Heart left ventricle (tissue), 16 donors: ENCODE data around the gene RIOX2. TPM values are rescaled to one million over a fixed set of nuclear protein-coding genes. Genes with fewer than 3 reads are reported as not detected.

ENCODE experiments used
- ATAC-seq, 4 donors: fragments of 200-7000 bp; cut with Tn5 transposase; one replicate each; pipeline ENCODE4 v1.9.1; 2020 to 2022; ENCODE audit warnings: moderate library complexity in 4 of 4, mild to moderate bottlenecking in 3 of 4, moderate number of reproducible peaks in 1 of 4
- DNase-seq, 5 donors: peaks; one replicate each; pipeline ENCODE4 v3.0.0-alpha.2; 2020
- H3K27ac ChIP-seq, 12 donors: fragments of 200-600 bp; sonication (generic) in 4 of 12; one replicate each; pipeline versions ENCODE4 v1.5.0 to v1.8.0; 2016 to 2022; ENCODE audit warnings: mild to moderate bottlenecking in 2 of 12
- H3K27me3 ChIP-seq, 9 donors: fragments of 200-600 bp; sonication (generic) in 2 of 9; one replicate each; pipeline versions ENCODE4 v1.5.1 to v1.8.0; 2016 to 2022; ENCODE audit warnings: mild to moderate bottlenecking in 3 of 9
- H3K36me3 ChIP-seq, 9 donors: fragments of 200-600 bp; sonication (generic) in 2 of 9; one replicate each; pipeline versions ENCODE4 v1.5.0 to v1.8.0; 2018 to 2022; ENCODE audit warnings: mild to moderate bottlenecking in 2 of 9
- H3K4me1 ChIP-seq, 12 donors: fragments of 200-600 bp; sonication (generic) in 4 of 12; one replicate each; pipeline versions ENCODE4 v1.5.0 to v1.8.0; 2016 to 2022; ENCODE audit warnings: mild to moderate bottlenecking in 3 of 12
- H3K4me3 ChIP-seq, 12 donors: fragments of 200-600 bp; sonication (generic) in 4 of 12; one replicate each; pipeline versions ENCODE4 v1.5.0 to v1.8.0; 2017 to 2022; ENCODE audit warnings: mild to moderate bottlenecking in 9 of 12, moderate library complexity in 4 of 12
- H3K9me3 ChIP-seq, 12 donors: fragments of 200-600 bp; sonication (generic) in 4 of 12; one replicate each; pipeline versions ENCODE4 v1.5.0 to v1.8.0; 2016 to 2022; ENCODE audit warnings: mild to moderate bottlenecking in 1 of 12
- POLR2A ChIP-seq, 2 donors: fragments of 450-650 bp; IDR thresholded peaks; one replicate each; pipeline ENCODE4 v1.6.1; 2017; ENCODE audit warnings: antibody characterized with exemption in 2 of 2, mild to moderate bottlenecking in 2 of 2, moderate library complexity in 2 of 2
- WGBS, 4 donors: extraction: QIAGEN DNeasy Blood & Tissue Kit in 2 of 4; methylation state at CpG; one replicate each; pipeline versions ENCODE4 v1.1.5 to v1.1.7; 2013 to 2018; 5-methylcytosine and 5-hydroxymethylcytosine counted together
- intact Hi-C, 10 donors: fragments of 100-400 bp; cut with DNase I; formaldehyde crosslinking; loops; one replicate each; pipeline versions ENCODE4 v1.11.1 to v1.14.2; 2022
- polyA plus RNA-seq, 2 donors: library from polyadenylated mRNA; stranded (reverse); fragments of 200-250 nt; gene quantifications; one replicate each; pipeline ENCODE4 v1.2.3, GENCODE V29; 2013
- total RNA-seq, 9 donors: library from RNA; depleted of rRNA in 2 of 9; stranded (reverse); fragments of >200 nt in 2 of 9; fragmentation: NEBNext Ultra II Directional in 3 of 9; extraction: Animal tissue kit (Norgen Biotek cat#: 25700) in 3 of 9; gene quantifications; one replicate each; pipeline versions ENCODE4 v1.1.0 to v1.2.4, GENCODE V29; 2016 to 2023
- TF ChIP-seq, protein P1 (sequence below), 12 donors: fragments of 200-600 bp; sonication (generic) in 4 of 12; IDR thresholded peaks; one replicate each; pipeline versions ENCODE4 v1.5.0 to v1.8.0; 2018 to 2022; ENCODE audit warnings: antibody characterized with exemption in 12 of 12, mild to moderate bottlenecking in 5 of 12
- donor health status: ischemic (EF 13 %, LVEDD 7.1; RV severe dilation, severe dysfunction).
- donor health status: healthy with polysubstance abuse.
- donor health status: DM: no; HTN: yes; CAD: no.
- donor health status: DM: no; HTN: no; CAD: no.
- donor health status: ischemic (EF 25% LVEDD 6.9; RV normal size, moderate dysfunction).
- donor health status: ischemic (EF 25% LVEDD 5.7; RV mildly dilated, moderate dysfunction).
- donor health status: healthy.
- donor health status: DM: yes; HTN: yes; CAD: no.
- donor health status: ischemic (EF 35%, LVEDD 5.7; RV mildly dilated, moderate dysfunction).
- donor health status: nonischemic (EF 11% LVEDD 7.7; RV severe dilation, severe dysfunction).
- donor health status: DM: yes; HTN: yes; CAD: no.
- donor health status: PGD.
- donor health status: ischemic (EF 29% LVEDD 5.4; RV normal size, mild dysfunction).
- donor health status: nonischemic (EF 23%, LVEDD 6.1; RV moderate dilation, normal function).

RIOX2 gene
- total and polyA plus RNA-seq, 11 donors = 8.9 to 15.9 (median 12.1) TPM

DNA sequence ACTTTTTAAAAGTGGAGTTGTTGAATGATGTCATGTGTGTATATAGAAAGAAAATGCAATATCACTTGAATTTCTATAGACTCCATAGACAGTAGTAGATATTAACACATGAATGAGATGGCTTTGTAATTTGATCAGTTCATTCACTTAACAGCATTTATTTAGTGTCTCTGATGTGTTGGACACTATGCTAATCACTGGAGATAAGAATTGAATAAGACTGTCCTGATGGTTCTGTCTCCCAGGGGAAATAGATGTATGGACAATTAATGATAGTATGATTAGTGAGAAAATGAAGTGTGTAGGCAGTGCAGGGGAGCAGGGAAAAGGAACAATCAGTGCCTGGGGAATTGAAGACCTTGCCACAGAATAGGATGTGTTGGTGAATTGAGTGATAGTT is 72.9 kb downstream of the RIOX2 start:
- DNase-seq = no peak
- no peak for ATAC-seq
- Histone ChIP-seq H3K27ac (peak overlapping the region in 1 of 12 donors; percentile 31), H3K27me3 (no peaks in the 10 kb centered on the region), H3K36me3 (peaks cover 0 to 64% (median 15%) of the 10 kb centered on the region in 9 donors), H3K9me3 (no peaks in the 10 kb centered on the region), H3K4me1 (peaks cover 0 to 31% (median 16%) of the 10 kb centered on the region in 12 donors), H3K4me3 (no peak overlapping the region)
- intact Hi-C loops = loop anchor here in 1 of 10 donors (10.0 kb wide), 1 partner anchor 75 kb away; the partner anchor contains the start of gene CRYBG3
- TF ChIP-seq, protein P1, sequence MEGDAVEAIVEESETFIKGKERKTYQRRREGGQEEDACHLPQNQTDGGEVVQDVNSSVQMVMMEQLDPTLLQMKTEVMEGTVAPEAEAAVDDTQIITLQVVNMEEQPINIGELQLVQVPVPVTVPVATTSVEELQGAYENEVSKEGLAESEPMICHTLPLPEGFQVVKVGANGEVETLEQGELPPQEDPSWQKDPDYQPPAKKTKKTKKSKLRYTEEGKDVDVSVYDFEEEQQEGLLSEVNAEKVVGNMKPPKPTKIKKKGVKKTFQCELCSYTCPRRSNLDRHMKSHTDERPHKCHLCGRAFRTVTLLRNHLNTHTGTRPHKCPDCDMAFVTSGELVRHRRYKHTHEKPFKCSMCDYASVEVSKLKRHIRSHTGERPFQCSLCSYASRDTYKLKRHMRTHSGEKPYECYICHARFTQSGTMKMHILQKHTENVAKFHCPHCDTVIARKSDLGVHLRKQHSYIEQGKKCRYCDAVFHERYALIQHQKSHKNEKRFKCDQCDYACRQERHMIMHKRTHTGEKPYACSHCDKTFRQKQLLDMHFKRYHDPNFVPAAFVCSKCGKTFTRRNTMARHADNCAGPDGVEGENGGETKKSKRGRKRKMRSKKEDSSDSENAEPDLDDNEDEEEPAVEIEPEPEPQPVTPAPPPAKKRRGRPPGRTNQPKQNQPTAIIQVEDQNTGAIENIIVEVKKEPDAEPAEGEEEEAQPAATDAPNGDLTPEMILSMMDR (IDR thresholded peaks at IDR 0.05) = no peak
- no peak for TF ChIP-seq POLR2A (IDR thresholded peaks at IDR 0.05)

DNA sequence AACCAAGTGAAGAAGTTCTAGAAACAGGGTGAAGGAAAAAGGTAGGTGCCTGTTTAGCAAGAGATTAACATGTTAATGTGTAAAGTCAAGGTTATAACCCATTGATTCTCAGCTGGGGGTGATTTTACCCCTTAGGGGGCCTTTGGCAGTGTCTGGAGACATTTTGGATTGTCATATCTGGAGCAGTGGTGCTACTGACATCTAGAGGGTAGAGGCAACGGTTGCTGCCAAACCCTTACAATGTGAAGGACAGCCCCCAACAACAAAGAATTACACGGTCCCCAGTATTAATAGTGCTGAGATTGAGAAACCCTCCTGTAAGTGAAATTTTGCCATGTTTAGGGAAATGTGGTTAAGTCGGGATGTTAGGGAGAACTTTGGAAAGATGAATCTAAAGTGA is 75.7 kb downstream of the RIOX2 start:
- no peak overlapping the region for H3K4me3 ChIP-seq
- H3K27me3 ChIP-seq = no peaks in the 10 kb centered on the region
- ATAC-seq (no peak), DNase-seq (no peak)
- no peak overlapping the region for H3K27ac ChIP-seq
- TF ChIP-seq, protein P1 (IDR thresholded peaks at IDR 0.05) = peak in 2 of 12 donors; percentile 14 to 25
- TF ChIP-seq POLR2A (IDR thresholded peaks at IDR 0.05) = no peak
- 66 to 85% (median 78%) methylated on average over 3 of the region's 3 CpGs for WGBS, 4 donors
- peaks cover 0 to 16% (median 9%) of the 10 kb centered on the region in 12 donors for H3K4me1 ChIP-seq
- intact Hi-C loops = loop anchor here in 1 of 10 donors (10.0 kb wide), 1 partner anchor 72 kb away; the partner anchor contains the start of gene CRYBG3
- peaks cover 0 to 88% (median 21%) of the 10 kb centered on the region in 9 donors for H3K36me3 ChIP-seq
- H3K9me3 ChIP-seq = no peaks in the 10 kb centered on the region

DNA sequence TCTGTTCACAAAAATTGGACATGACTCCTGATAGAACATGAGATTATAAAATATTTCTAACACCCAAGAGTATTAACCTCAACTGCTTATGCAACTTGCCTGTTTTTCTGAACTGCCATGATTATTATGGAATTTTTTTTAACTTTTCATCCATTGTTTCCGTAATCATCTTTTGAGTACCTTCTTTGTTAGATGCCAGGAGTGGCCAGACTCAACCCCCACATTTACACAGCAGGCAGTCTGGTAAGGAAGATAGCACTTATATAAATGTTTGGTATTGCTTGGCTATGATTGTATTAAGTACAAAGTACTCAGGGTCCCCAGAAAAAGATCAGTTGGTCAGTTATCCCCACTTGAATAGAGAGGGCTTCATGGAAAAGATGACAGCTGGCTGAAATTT is 76.1 kb downstream of the RIOX2 start:
- ATAC-seq (no peak), DNase-seq (no peak)
- H3K4me3 ChIP-seq = no peak overlapping the region
- H3K27ac ChIP-seq = no peak overlapping the region
- H3K4me1 ChIP-seq = peaks cover 0 to 14% (median 7%) of the 10 kb centered on the region in 12 donors
- TF ChIP-seq, protein P1 (IDR thresholded peaks at IDR 0.05) = no peak
- TF ChIP-seq POLR2A (IDR thresholded peaks at IDR 0.05) = no peak
- WGBS, 4 donors = 93 to 100% (median 97%) methylated on average over 1 of the region's 1 CpG
- H3K27me3 ChIP-seq = no peaks in the 10 kb centered on the region
- no peaks in the 10 kb centered on the region for H3K9me3 ChIP-seq
- intact Hi-C loops = loop anchor here in 1 of 10 donors (10.0 kb wide), 1 partner anchor 71 kb away; the partner anchor contains the start of gene CRYBG3
- H3K36me3 ChIP-seq = peaks cover 0 to 92% (median 24%) of the 10 kb centered on the region in 9 donors

DNA sequence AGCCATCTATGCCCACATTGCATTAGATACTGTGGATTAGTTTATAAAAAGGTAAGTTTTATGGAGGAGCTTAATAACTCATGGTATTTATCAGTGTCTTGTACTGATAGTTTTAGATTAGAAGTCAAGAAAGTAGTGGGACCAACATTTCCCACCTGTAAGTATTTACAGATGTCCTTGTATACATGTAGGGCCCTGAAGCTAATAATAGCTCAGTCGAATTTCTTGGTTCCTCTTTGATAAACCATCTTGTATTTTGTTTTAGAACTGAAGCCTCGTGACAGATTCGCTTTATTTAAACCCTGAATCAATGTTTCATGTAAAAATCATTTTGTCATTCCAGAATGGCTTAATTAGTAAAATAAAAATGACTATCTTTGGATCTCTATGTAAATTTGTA is 77.0 kb downstream of the RIOX2 start:
- H3K4me1 ChIP-seq = peaks cover 0 to 5% (median 0%) of the 10 kb centered on the region in 12 donors
- no peak overlapping the region for H3K4me3 ChIP-seq
- no peak for DNase-seq
- intact Hi-C loops = loop anchor here in 1 of 10 donors (10.0 kb wide), 1 partner anchor 70 kb away; the partner anchor contains the start of gene CRYBG3
- H3K27ac ChIP-seq = no peak overlapping the region
- H3K9me3 ChIP-seq = no peaks in the 10 kb centered on the region
- no peak for TF ChIP-seq POLR2A (IDR thresholded peaks at IDR 0.05)
- TF ChIP-seq, protein P1 (IDR thresholded peaks at IDR 0.05) = no peak
- no peak for ATAC-seq
- H3K27me3 ChIP-seq = no peaks in the 10 kb centered on the region
- WGBS, 4 donors = 69 to 79% (median 78%) methylated on average over 3 of the region's 3 CpGs
- H3K36me3 ChIP-seq = peaks cover 0 to 97% (median 25%) of the 10 kb centered on the region in 9 donors
